ENCODE data around the gene GRID2. TPM values are rescaled to one million over a fixed set of nuclear protein-coding genes. Genes with fewer than 3 reads are reported as not detected.

GRID2 gene
- total and polyA plus RNA-seq, 8 donors = 6.4 TPM; not detected in 7

DNA sequence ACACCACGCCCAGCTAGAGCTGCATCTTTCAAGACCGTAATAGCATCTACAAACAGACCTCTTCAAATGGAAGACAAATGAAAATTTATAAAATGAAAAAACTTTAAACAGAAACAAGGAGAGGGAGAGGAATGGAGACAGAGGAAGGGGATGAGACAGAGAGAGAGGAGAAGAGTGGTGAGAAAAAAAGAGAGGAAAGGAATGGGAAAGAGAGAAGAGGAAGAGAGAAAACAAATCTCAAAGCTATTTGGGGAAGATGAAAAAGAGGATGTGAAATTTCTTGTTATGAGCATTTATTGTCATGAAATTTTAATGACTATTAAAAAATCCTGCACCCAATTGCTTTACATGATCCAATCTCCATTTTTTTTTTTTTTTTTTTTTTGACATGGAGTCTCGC lies 726.9 kb downstream of the GRID2 start:
- intact Hi-C loops (cut with DNase I; ENCODE audit: low total_unique reads) = no loop called here
- TF ChIP-seq, protein P1, sequence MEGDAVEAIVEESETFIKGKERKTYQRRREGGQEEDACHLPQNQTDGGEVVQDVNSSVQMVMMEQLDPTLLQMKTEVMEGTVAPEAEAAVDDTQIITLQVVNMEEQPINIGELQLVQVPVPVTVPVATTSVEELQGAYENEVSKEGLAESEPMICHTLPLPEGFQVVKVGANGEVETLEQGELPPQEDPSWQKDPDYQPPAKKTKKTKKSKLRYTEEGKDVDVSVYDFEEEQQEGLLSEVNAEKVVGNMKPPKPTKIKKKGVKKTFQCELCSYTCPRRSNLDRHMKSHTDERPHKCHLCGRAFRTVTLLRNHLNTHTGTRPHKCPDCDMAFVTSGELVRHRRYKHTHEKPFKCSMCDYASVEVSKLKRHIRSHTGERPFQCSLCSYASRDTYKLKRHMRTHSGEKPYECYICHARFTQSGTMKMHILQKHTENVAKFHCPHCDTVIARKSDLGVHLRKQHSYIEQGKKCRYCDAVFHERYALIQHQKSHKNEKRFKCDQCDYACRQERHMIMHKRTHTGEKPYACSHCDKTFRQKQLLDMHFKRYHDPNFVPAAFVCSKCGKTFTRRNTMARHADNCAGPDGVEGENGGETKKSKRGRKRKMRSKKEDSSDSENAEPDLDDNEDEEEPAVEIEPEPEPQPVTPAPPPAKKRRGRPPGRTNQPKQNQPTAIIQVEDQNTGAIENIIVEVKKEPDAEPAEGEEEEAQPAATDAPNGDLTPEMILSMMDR (IDR thresholded peaks at IDR 0.05) = no peak
- TF ChIP-seq EP300 (IDR thresholded peaks at IDR 0.05) = no peak
- DNase-seq = no peak
- Histone ChIP-seq H3K36me3 (no peaks in the 10 kb centered on the region), H3K4me3 (no peak overlapping the region), H3K27me3 (no peaks in the 10 kb centered on the region), H3K27ac (no peak overlapping the region), H3K9me3 (no peaks in the 10 kb centered on the region), H3K4me1 (no peaks in the 10 kb centered on the region)
- 88 to 94% (median 90%) methylated on average over 3 of the region's 3 CpGs for WGBS, 5 donors

GRCh38 chr4:93031431-93032098 lies 727.8 kb downstream of the GRID2 start:
- TF ChIP-seq POLR2A (IDR thresholded peaks at IDR 0.05) = no peak
- Histone ChIP-seq H3K9me3 (no peaks in the 10 kb centered on the region), H3K27me3 (no peaks in the 10 kb centered on the region), H3K4me1 (no peaks in the 10 kb centered on the region), H3K4me3 (no peak overlapping the region), H3K27ac (no peak overlapping the region), H3K36me3 (no peaks in the 10 kb centered on the region)
- no peak for DNase-seq
- intact Hi-C loops (cut with DNase I; ENCODE audit: low total_unique reads) = no loop called here
- WGBS, 5 donors = 60 to 79% (median 65%) methylated on average over 2 of the region's 2 CpGs

GRCh38 chr4:93042746-93043145 lies 739.0 kb downstream of the GRID2 start:
- H3K4me1 ChIP-seq = no peaks in the 10 kb centered on the region
- DNase-seq = no peak
- TF ChIP-seq, protein P1 (IDR thresholded peaks at IDR 0.05) = no peak
- TF ChIP-seq POLR2A (IDR thresholded peaks at IDR 0.05) (no peak), POLR2AphosphoS5 (IDR thresholded peaks at IDR 0.05) (no peak)
- no peaks in the 10 kb centered on the region for H3K27me3 ChIP-seq
- no peaks in the 10 kb centered on the region for H3K36me3 ChIP-seq
- intact Hi-C loops (cut with DNase I; ENCODE audit: low total_unique reads) = no loop called here
- no peak overlapping the region for H3K4me3 ChIP-seq
- no peak overlapping the region for H3K27ac ChIP-seq
- no peaks in the 10 kb centered on the region for H3K9me3 ChIP-seq

DNA sequence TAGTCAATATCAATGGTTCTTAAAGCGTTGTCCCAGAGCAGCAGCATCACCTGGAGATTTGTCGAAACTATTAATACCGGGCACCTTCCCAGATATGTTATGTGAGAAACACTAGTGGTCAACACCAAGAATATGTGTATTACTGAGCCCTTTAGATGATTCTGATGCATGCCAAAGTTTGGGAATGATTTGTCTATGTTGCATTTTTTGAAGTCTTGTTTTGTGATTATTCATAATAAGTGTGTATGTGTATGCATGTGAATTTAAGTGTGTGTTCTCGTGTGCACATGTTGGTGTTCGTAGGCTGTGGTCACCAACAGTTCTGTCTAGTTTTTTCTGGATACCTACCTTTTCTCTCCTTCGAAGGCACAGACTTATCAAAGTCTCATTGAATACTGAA lies 749.4 kb downstream of the GRID2 start:
- Histone ChIP-seq H3K4me1 (no peaks in the 10 kb centered on the region), H3K27me3 (no peaks in the 10 kb centered on the region), H3K27ac (no peak overlapping the region), H3K36me3 (no peaks in the 10 kb centered on the region), H3K4me3 (no peak overlapping the region), H3K9me3 (no peaks in the 10 kb centered on the region)
- intact Hi-C loops (cut with DNase I; ENCODE audit: low total_unique reads) = no loop called here
- no peak for DNase-seq
- no peak for TF ChIP-seq POLR2AphosphoS5 (IDR thresholded peaks at IDR 0.05)
- TF ChIP-seq, protein P1 (IDR thresholded peaks at IDR 0.05) = no peak
- TF ChIP-seq POLR2A (IDR thresholded peaks at IDR 0.05) = no peak
- TF ChIP-seq EP300 (IDR thresholded peaks at IDR 0.05) = no peak
- WGBS, 5 donors = 89 to 95% (median 91%) methylated on average over 6 of the region's 6 CpGs

DNA sequence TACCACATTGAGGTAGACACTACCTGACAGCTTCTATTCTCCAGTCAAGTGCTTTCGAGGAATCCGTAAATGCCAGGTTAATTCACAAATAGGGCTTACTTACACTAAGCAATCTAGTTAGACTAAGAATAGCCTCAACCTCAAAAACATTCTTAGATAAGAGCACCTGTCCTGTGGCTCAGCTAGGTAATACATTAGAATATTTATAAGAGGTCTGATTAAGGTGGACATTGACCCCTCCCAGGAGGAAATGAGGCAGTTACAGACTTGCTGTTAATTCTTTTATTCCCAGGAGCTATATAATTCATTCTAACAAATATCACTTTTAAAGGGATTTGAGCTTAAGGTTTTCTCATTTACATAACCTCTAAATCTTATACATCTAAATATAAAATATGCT lies 758.1 kb downstream of the GRID2 start:
- Histone ChIP-seq H3K4me1 (no peaks in the 10 kb centered on the region), H3K27me3 (no peaks in the 10 kb centered on the region), H3K4me3 (no peak overlapping the region), H3K27ac (no peak overlapping the region), H3K9me3 (no peaks in the 10 kb centered on the region), H3K36me3 (no peaks in the 10 kb centered on the region)
- no peak for DNase-seq
- TF ChIP-seq EP300 (IDR thresholded peaks at IDR 0.05) = no peak
- TF ChIP-seq POLR2AphosphoS5 (IDR thresholded peaks at IDR 0.05) = no peak
- TF ChIP-seq POLR2A (IDR thresholded peaks at IDR 0.05) = no peak
- TF ChIP-seq, protein P1 (IDR thresholded peaks at IDR 0.05) = no peak
- intact Hi-C loops (cut with DNase I; ENCODE audit: low total_unique reads) = no loop called here
- 70 to 84% (median 72%) methylated on average over 2 of the region's 2 CpGs for WGBS, 5 donors

Measured in stomach (tissue), 9 donors.